HG03521 (cell line): ENCODE results near the gene FBXW2.
"Not testable (repeated sequence)": the region's sequence is repeated elsewhere in the genome, so short reads cannot be mapped to it uniquely, and the experiment has no call there.

Experiments used
- ATAC-seq: cut with Tn5 transposase; IDR thresholded peaks from one replicate; pipeline ENCODE4 v1.9.1; 2021; ENCODE audit warnings: mild to moderate bottlenecking, moderate library complexity; ENCODE audit not compliant: unreplicated experiment

Gene FBXW2, protein sequence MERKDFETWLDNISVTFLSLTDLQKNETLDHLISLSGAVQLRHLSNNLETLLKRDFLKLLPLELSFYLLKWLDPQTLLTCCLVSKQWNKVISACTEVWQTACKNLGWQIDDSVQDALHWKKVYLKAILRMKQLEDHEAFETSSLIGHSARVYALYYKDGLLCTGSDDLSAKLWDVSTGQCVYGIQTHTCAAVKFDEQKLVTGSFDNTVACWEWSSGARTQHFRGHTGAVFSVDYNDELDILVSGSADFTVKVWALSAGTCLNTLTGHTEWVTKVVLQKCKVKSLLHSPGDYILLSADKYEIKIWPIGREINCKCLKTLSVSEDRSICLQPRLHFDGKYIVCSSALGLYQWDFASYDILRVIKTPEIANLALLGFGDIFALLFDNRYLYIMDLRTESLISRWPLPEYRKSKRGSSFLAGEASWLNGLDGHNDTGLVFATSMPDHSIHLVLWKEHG

DNA sequence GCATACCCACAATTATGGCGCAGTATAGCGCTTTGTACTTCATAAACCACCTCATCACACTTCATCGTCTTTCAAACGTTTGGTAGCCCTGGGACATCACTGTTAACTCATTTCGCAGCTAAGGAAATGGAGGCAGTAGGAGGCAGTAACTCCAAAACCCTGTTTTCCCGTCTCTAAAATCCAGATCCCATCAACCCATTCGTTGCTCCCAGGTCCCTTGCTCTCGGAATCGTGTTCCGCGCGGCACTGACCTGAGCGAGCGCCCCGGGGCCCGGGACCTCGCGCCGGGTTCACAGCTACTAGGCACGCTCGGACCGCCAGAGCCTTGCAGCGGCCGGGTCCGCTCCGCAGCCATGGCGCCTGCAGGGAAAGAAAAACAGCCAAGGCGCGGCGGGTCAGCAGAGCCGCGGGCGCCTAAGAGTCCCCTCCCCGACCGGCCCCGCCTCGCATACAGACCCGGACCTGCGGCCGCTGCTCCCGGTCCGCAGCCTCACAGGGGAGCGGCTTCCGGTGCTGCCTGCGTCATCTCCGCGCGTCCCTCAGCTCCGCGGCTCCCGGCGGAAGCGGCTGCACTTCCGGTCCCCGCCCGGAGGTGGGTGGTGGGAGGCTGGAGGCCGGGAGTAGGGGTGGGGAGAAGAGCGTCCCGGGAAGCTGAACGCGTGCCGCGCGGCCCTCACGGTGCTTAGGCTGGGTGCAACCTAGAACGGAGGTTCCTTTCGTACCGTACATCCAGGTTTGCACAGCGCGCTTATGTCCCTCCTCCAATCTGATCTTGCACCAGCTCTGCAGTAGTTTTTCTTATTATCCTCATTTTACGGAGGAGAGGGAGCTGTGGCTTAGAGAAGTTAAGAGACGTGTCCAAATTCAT is at the start of gene FBXW2:
Gene FBXW2 (minus strand): TSS at position 519 of the 868 bp plus-strand sequence. CDS start 5,158 bp downstream, outside the sequence.
- peak; percentile 95 for ATAC-seq

DNA sequence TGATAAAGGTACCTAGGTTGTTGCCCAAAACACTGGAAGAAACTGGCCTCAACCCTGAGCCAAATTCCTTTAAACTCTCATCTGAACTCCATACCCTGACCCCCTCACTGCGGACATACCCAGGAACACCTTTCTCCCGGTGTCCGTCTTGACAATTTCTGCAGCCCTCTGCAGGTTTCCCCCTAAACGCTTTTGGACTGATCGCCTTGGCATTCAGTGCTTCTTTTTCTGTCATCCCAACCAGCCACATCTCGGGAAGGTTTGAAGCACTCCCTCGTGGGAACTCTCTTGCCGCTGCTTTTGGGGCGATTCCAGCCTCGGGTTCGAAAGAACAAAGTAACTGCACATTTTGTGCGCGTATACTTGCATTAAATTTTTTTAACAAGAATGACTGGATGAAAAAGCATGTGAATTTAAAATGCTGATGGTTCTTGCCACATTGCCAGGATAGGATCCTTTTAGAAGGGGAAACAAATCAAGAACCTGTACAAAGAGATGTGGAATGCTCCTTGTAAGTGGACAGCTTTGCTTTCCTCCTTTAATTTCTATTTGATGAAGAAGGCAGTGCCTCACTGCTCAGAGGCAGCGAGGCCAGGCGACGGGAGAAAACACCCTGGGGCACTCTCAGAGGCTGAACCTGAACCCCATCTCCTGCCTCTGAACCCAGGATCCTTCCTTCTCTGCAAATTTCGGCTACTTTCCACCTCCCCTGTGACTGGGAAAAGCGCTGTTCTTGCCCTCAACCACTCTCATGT is 48.9 kb upstream of the FBXW2 start:
- peak; percentile 1 for ATAC-seq

GRCh38 chr9:120839146-120839545 is 45.9 kb upstream of the FBXW2 start:
- no peak for ATAC-seq

DNA sequence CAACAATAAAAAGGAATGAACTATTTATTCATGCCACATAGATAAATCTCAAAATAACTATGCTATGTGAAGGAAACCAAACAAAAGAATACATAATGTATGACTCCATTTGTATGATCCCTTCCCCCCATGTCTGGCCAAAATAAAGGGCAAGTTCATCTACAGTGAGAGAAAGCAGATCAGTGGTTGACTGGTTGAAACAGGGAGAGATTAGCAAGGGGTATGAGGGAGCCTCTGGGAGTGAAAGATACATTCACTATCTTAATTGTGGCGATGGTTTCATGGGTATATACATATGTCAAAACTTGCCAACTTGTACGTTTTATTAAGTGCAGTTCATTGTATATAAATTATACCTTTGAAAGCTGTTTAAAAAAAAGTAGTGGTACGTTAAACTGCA is 44.7 kb upstream of the FBXW2 start:
- no peak for ATAC-seq

DNA sequence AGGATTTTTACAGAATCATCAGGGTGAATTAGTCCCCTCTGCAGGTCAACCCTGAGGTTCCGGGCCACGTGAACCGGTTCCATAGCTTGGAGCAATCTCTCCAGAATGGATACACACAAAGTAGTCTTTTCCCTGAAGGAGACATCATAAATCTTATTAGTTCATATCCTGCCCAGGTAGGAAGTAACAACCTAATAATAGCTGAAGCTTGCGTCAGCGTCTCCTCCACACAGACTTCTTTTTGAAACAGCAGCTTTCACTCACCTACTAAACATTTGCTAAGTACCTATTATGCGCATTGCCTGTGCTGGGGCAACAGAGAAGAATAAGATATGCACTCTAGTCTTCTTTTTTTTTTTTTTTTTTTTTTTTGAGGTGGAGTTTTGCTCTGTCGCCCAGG is 40.1 kb upstream of the FBXW2 start:
- ATAC-seq: no peak

GRCh38 chr9:120832807-120833206 is 39.6 kb upstream of the FBXW2 start:
- ATAC-seq: no peak

DNA sequence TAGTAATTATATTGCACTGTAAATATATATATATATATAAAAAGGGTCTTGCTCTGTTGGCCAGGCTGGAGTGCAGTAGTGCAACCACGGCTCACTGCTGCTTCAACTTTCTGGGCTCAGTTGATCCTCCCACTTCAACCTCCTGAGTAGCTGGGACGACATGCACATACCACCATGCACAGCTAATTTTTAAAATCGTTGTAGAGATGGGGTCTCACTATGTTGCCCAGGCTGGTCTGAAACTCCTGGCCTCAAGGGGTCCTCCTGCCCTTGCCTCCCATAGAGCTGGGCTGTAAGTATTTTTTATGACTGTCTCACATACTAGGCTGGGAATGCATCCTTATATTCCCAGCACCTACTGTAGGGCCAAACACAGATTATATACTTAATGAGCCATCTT is 37.6 kb upstream of the FBXW2 start:
- ATAC-seq: no peak

DNA sequence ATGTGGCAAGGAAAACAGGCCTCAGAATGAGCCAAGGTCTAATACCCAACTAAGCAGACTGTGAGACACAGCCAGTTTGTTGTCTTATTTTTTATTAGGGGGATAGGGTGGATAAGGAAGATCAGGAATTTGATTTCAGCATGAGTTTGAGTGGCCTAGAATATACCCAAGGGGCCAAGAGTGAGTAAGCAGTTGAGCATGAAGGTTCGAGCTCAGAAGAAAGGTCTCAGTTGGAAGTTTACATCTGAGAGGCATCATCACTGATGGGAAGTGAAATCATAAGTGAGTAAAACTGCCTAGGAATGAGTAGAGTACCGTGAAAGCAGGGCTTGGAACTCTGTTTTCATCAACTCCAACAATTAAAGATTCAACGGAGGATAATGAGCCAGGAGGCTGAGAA is 36.9 kb upstream of the FBXW2 start:
- no peak for ATAC-seq

GRCh38 chr9:120829650-120830049 is 36.4 kb upstream of the FBXW2 start:
- ATAC-seq: no peak

- no peak for ATAC-seq
Measured at GRCh38 chr9:120820095-120820494, 26.9 kb upstream of the FBXW2 start.

DNA sequence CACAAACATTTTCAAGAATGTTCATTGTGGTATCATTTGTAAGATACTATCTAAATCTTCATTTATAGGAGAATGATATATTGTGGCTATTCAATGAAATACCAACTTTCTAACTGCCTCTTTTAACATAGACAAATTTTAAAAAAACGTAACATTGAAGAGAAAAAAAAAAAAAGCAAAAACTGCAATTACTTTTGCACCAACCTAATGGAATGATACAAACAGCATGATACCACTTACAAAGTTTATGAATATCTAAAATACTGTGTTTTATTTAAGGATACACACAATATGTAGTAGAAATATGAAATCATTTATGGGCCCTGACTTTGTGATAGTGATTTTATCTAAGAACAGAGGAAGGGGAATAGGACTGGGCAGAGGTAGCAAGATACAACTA is 25.4 kb upstream of the FBXW2 start:
- ATAC-seq: no peak

GRCh38 chr9:120815075-120815474 is 21.9 kb upstream of the FBXW2 start:
- ATAC-seq: no peak

- no peak for ATAC-seq
Measured at GRCh38 chr9:120808931-120809330, 15.7 kb upstream of the FBXW2 start.

GRCh38 chr9:120807607-120808379 is 14.6 kb upstream of the FBXW2 start:
- ATAC-seq: no peak

DNA sequence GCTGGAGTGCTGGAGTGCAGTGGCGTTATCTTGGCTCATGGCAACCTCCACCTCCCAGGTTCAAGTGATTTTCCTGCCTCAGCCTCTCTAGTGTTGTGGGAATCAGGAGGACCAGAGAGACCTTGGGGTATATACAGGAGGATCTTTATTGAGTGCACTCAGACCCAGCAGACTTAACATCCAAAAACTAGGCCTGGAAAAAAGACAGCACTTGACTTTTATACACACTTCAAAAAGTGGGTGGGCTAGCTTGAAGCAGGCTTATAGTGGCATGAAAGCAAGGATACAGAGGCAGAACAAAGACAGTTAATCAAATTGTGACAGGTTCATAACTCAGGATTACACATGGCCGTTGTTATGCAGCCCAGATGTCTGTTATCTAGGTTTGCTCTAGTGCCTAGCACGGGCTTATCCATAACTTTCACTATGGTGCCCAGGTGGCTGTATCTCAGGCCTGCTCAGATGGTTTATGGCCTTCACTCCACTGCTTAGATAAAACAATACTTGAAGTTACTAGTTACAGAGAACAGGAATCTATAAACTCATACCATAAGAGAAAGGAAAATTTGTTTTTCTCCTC is 11.7 kb upstream of the FBXW2 start:
- not testable (repeated sequence) for ATAC-seq

DNA sequence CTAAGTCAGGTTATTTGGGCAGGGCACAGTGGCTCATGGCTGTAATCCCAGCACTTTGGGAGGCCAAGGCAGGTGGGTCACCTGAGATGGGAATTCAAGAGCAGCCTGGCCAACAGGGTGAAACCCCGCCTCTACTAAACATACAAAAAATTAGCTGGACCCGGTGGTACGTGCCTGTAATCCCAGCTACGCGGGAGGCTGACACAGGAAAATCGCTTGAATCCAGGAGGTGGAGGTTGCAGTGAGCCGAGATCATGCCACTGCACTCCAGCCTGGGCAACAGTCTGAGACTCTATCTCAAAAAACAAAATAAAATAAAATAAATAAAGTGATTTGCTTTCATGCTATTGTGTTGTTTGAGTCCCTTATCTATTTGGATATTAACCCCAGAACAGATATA is 8.2 kb upstream of the FBXW2 start:
- no peak for ATAC-seq

GRCh38 chr9:120791161-120791560 is 2.1 kb downstream of the FBXW2 start:
- no peak for ATAC-seq

DNA sequence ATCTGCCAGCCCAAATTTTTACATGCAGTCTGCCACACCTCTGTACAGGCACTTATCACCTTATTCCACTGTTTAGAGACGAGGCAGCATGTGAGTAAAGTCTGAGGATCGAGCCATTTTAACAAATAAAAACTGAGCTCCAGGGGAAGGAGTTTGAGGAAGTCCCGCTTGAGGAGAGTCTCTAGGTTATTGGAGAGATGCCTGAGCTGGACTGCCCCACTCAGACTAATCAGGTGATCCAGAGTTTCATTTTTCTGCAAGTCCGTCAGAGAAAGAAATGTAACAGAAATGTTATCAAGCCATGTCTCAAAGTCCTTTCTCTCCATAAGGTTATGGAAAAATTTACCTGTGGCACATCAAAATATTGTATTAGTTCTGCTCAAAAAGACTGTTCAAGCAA is 5.3 kb downstream of the FBXW2 start:
- no peak for ATAC-seq

GRCh38 chr9:120783602-120784047 is 9.6 kb downstream of the FBXW2 start:
- no peak for ATAC-seq

GRCh38 chr9:120781236-120781635 is 12.0 kb downstream of the FBXW2 start:
- ATAC-seq: no peak
